Ovary (tissue), 3 donors: Measurements from ENCODE around the gene TPSB2.

Experiments used
- CTCF ChIP-seq, 3 donors: fragments of 450-650 bp in 2 of 3; fragments of 200-600 bp in 1 of 3; IDR thresholded peaks; one replicate each; pipeline versions ENCODE4 v1.5.1 to v1.8.0; 2016 to 2022; ENCODE audit warnings: antibody characterized with exemption in 3 of 3, mild to moderate bottlenecking in 1 of 3
- POLR2A ChIP-seq: fragments of 450-650 bp; IDR thresholded peaks from one replicate; pipeline ENCODE4 v1.6.1; 2017; ENCODE audit warnings: antibody characterized with exemption, mild to moderate bottlenecking, moderate library complexity
- donor health status: DM: no; HTN: no; CAD: no.

- TF ChIP-seq CTCF (IDR thresholded peaks at IDR 0.05): no peak
- TF ChIP-seq POLR2A: no peak
Measured at GRCh38 chr16:1222553-1223354, 7.2 kb downstream of the TPSB2 start.
